ENCODE results near the gene CEACAM7.

DNA sequence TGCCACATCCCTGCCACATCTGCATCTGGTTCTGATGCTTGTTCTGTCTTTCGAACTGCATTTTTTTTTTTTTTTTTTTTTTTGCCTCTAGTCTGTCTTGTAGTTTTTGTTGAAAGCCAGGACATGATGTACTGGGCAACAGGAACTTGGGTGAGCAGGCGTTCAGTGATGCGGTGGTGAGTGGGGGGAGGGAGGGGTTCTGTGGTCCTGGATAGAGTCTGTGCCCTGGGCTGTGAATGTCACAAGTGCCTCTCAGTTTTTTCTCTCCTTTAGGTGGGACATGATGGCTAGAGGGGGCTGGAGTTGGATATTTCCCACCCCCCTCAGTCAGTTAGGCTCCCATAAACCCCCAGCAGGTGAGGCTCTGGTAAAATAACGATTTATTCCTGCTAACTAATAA, 64.7 kb downstream of the CEACAM7 start:
- TF ChIP-seq EZH2phosphoT487 (IDR thresholded peaks at IDR 0.05; ENCODE audit: insufficient read depth, low read depth) = no peak
- no peak for TF ChIP-seq EZH2 (IDR thresholded peaks at IDR 0.05; ENCODE audit: insufficient read depth, poor library complexity, severe bottlenecking)

Measured in GM23248 (cell line).